GM19324 (cell line): ENCODE measurements around the gene CCNJL.
"Not testable (repeated sequence)": the region's sequence is repeated elsewhere in the genome, so short reads cannot be mapped to it uniquely, and the experiment has no call there.

Experiments used
- ATAC-seq: cut with Tn5 transposase; IDR thresholded peaks from one replicate; pipeline ENCODE4 v1.9.1; 2021; ENCODE audit warnings: mild to moderate bottlenecking, moderate library complexity; ENCODE audit not compliant: unreplicated experiment, low FRiP score

CCNJL gene, protein sequence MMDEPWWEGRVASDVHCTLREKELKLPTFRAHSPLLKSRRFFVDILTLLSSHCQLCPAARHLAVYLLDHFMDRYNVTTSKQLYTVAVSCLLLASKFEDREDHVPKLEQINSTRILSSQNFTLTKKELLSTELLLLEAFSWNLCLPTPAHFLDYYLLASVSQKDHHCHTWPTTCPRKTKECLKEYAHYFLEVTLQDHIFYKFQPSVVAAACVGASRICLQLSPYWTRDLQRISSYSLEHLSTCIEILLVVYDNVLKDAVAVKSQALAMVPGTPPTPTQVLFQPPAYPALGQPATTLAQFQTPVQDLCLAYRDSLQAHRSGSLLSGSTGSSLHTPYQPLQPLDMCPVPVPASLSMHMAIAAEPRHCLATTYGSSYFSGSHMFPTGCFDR

GRCh38 chr5:160312134-160312959 is at the start of gene CCNJL:
Gene CCNJL, minus strand, starts transcription at chr5:160312564. Its CDS starts 641 bp downstream, at chr5:160311923.
- no peak for ATAC-seq

DNA sequence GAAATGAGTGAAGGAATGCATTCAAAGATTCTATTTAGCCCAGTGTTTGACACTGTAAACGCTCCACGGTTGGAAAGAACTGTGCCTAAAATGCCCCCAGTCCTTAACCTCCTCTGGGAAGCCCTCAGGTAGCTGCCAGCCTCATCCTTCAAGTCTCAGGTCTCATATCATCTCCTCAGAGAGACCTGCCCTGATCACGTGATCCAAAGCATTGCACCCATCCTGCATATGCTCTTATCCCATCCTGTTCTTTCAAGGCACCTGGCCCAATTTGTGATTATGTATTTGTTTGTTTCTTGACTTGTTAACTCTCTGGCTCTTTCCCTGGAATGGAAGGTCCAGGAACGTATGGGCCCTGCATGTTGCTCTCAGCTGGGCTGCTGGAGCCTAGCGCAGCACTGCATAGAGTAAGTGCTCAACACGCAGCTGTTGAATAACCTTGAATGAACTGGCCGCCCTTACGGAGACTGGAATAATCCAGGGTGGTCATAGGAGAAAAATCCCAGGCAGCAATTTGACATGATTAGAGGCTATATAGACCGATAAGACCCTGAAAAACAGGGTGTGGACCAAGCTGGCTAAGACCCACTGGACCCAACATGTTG is 49.4 kb upstream of the CCNJL start:
- no peak for ATAC-seq

DNA sequence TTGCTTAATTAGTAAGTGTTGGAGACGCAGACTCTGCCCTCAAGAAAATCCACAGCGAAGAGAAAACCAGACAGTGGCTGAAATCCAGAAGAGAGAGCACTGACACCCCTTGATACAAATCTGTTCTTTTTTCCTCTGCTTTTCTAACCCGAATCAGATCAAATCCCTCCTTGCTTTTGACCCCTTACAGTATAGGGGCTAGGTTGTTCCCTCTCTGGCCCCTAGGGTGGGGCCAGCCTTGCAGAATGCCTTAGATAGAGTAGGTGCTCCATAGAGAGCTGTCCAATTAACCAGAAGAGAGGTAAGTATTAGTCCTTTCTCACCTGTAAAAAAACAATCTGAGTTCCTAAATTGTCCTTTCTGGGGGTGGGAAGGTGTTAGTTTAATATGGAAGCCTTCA is 47.9 kb upstream of the CCNJL start:
- no peak for ATAC-seq

DNA sequence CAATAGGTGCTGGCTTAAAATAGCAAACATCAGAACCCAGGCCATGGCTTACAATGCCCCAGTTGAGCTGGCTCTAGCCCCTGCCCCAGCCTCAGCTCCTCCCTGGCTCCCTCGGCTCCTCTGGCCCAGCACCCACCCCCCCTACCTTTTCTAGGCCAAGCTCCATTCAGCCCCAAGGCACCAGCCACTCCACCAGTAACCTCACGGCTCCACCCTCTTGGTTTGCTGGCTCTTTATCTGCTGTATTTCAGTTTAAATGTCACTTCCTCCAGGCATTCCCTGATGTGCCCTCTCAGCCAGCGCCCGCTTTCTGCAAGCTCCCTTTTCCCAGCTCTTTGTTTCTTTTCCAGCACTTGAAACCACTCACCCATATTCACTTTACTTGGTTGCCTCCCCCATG is 47.5 kb upstream of the CCNJL start:
- no peak for ATAC-seq

- no peak for ATAC-seq
These were observed 46.9 kb upstream of the CCNJL start for GRCh38 chr5:160359242-160359641.

DNA sequence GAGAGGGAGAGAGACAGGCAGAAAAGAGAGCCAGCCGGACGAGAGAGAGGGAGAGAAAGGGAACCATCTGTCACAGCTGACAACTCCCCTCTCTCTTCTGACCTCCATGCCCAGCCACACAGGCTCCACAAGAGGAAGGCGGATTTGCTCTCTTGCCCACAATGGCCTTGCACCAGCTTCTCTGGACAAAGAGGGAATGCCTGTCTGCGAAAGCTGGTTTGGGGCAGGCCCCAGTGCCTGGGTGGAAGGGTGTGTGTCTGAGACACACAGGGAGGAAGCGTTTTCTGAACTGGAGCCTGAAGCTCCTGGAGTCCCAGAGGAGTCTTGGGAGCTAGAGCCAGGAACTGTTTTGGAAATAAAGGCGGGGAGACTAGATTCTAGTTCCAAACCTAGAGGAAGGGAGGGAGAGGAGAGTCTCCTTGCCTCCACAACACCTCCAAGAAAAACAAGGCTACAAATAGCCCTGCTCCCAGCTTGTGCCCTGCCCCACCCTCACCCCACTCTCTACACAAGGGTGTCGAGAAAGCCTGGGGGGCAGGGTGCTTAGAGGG is 45.6 kb upstream of the CCNJL start:
- no peak for ATAC-seq

DNA sequence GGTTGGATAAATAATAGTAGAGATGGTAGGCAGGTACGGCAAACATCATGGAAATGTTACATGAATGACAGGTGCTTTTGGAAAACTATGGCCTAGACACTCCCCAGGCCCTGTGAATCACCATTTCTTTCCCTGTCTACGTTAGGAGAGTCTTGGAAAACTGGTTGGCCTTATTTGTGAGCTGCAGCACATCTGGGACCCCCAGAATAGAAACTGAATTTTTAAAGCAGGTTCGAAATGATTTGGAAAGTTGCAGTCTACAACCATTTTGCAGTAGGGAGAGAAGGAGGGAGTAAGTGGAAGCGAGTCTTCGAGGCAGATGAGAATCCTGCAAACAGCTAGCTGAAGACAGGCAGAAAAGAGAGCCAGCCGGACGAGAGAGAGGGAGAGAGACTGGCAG is 45.0 kb upstream of the CCNJL start:
- ATAC-seq: no peak

DNA sequence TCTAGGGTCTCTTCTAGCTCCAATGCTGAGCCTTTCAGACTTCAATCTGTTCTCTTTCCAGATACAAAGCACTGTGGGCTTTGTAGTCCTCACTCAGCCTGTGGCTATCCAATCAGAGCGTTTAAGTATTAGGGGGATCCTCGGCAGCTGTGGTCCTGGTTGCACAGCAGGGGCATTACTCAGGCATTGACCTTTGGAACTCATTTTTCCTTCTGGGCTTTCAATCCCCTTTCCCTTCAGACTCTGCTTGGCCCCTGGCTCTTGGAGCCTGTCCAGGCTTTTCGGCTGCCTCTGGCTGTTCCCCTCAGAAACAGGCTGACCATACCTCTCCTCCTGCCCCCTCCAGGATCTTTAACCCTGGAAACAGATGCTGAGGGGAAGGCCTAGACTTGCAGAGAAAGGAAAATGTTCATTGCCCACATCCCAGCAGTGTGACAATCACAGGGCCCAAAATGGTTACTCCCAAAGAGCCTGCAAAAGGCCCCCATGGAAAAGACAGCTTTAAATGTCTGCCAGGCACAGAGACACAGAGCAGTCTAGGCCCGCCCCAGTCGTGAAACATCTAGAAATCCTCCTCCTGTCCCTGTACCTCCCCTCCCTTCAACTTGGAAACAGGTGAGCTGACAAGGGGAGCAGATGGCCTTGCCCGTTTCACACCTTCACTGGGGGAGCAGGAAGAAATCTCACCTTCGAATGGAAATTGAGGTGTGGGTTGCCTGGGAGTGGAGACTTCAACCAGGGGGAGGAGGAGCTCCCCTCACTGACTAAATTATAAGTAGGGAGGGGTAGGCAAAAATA is 44.4 kb upstream of the CCNJL start:
- no peak for ATAC-seq

DNA sequence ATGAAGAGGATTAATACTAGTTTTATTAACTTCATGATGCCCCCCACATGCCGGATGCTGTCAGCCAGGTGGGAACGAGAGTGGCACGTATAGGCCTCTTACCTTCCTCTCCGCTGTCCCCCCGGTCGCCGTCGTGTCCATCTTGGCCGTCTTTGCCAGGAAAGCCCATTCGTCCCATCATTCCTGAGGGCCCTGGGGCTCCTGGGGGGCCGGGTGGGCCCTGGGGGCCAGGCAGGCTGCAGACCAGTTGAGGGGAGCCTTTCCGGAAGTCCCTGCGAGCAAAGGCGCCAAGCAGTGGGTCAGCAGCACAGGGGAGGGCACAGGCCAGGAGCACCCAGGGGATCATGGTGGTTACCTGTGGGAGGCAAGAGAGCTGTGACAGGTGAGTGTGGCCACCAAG is 42.3 kb upstream of the CCNJL start:
- ATAC-seq: no peak

- no peak for ATAC-seq
These were observed 41.0 kb upstream of the CCNJL start for GRCh38 chr5:160353379-160353778.

DNA sequence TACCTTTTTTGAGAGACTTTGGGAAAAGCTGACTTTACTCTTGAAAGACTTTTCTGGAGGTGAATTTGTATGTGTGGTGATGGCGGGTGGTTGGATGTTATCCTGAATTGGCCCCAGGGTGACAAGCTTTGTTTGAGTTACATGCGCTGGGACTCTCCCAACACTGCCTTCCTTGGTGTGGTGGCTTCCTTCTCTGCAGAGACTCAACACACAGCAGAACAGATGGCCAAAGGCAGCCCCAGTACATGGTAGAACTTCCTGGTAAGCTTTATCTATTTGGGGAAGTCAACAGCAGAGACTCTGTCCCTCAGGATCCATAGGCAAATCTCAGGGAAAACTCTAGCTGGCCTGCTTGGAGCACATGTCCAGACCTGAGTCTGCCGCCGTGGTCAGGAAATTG is 39.9 kb upstream of the CCNJL start:
- no peak for ATAC-seq

GRCh38 chr5:160349935-160350303 is 37.6 kb upstream of the CCNJL start:
- no peak for ATAC-seq

- ATAC-seq: no peak
These were observed 37.0 kb upstream of the CCNJL start for GRCh38 chr5:160349249-160349934.

DNA sequence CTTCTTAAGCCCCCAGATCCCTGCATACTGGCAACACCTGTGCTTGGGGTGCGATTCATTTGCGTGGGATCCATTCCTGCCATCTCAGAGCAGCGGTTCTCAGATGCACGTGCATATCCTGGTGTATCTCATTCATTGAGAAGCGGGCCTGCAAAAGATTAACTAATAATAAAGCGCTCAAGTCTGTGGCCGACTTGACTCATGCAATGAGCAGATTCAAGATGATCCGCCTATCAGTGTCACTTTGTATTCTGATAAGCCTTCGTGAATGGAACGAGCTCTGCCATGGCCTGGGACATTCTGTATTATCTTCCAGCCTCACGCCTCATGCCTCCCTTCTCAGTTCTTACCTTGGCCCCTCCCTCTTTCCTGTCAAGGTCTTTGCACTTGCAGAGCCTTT is 35.7 kb upstream of the CCNJL start:
- no peak for ATAC-seq

GRCh38 chr5:160347448-160347847 is 35.1 kb upstream of the CCNJL start:
- no peak for ATAC-seq

DNA sequence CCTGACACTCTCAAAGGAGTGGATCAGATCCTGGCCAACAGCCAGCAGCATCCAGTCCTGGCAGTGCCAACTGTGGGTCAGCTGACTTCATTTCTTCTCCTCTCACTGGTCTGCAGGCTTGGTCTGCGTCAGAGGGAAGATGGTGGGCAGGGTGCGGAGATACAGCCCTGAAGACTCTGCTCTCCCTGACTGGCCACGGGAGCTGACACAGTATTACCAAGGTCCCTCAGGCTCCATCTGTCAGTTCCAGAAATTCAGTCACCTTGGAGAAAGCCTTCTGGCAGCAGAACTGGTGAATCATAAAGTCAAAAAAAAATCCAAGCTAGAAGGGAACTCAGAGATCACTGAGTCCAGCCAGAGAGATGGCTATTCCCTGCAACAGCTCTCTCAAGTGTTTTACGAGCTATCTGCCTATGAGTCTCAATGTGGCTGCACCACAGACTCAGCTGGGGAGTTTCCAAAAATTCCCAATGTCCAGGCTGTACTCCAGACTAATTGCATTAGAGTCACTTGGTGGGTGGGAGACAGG is 30.1 kb upstream of the CCNJL start:
- no peak for ATAC-seq

DNA sequence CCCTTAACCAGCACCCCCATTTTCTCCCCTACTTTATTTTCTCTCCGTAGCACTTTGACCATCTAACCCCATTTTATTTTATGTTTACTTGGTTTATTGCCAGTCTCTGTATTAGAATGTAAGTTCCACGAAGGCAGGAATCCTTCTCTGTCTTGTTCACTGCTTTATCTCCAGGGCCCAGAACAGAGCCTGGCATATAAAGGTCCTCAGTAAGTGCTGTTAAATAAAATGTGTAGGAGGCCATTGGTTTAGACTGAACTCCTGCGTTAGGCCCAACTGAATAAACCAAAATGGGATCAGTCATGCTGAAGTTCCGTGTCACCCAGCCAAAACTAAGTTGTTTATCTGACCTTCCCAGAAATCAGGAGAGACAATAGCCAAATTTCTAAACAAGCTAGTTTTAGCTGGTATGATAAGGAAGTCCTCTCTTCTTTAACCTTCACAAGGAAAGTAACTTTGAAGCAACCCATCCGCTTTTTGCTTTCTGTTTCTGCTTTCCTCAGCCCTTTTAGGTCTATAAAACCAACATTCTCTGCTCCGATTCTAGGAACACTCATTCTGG is 29.0 kb upstream of the CCNJL start:
- ATAC-seq: no peak

DNA sequence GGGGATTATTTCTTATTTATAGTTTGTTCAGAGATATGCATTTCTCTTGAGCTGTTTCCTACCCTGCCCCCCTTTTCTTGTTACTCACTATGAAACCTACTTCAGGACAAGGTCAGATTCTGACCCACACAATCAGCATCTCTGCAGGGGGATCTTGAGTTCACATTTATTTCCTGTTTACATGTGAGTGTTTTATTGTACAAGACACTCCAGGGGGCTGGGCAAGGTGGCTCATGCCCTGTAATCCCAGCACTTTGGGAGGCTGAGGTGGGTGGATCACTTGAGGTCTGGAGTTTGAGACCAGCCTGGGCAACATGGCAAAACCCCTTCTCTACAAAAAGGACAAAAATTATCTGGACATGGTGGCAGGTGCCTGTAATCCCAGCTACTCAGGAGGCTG is 28.1 kb upstream of the CCNJL start:
- not testable (repeated sequence) for ATAC-seq

- no peak for ATAC-seq
These were observed 27.2 kb upstream of the CCNJL start for GRCh38 chr5:160339406-160340130.
